Fibroblast of skin of left quadriceps (primary cell): Measurements from ENCODE around the gene FNBP1L.
"Not testable (repeated sequence)": the region's sequence is repeated elsewhere in the genome, so short reads cannot be mapped to it uniquely, and the experiment has no call there.

Source experiments
- DNase-seq, 2 experiments: peaks; one replicate each; pipeline ENCODE4 v3.0.0-alpha.2; 2013; ENCODE audit warnings: low read depth in 2 of 2

Gene FNBP1L

GRCh38 chr1:93442741-93443140, 5.2 kb upstream of the FNBP1L start:
- DNase-seq, result no peak

GRCh38 chr1:93443454-93443853, 4.5 kb upstream of the FNBP1L start:
- DNase-seq, result no peak

- no peak for DNase-seq
Observed at GRCh38 chr1:93446837-93447451, 974 bp upstream of the FNBP1L start.

GRCh38 chr1:93448292-93448982, 519 bp downstream of the FNBP1L start:
- DNase-seq, result no peak

GRCh38 chr1:93448983-93449804, 1.3 kb downstream of the FNBP1L start:
- DNase-seq, result no peak

- DNase-seq, result no peak
Observed at GRCh38 chr1:93450321-93450720, 2.4 kb downstream of the FNBP1L start.

- DNase-seq, result no peak
Observed at GRCh38 chr1:93453911-93454310, 6.0 kb downstream of the FNBP1L start.

GRCh38 chr1:93459126-93459525, 11.2 kb downstream of the FNBP1L start:
- no peak for DNase-seq

GRCh38 chr1:93461236-93461635, 13.3 kb downstream of the FNBP1L start:
- no peak for DNase-seq

- DNase-seq, result no peak
Observed at GRCh38 chr1:93463960-93464359, 16.0 kb downstream of the FNBP1L start.

- not testable (repeated sequence) for DNase-seq
Observed at GRCh38 chr1:93465371-93466082, 17.6 kb downstream of the FNBP1L start.

GRCh38 chr1:93467606-93468005, 19.7 kb downstream of the FNBP1L start:
- DNase-seq, result no peak

GRCh38 chr1:93468662-93469061, 20.7 kb downstream of the FNBP1L start:
- DNase-seq, result no peak

- DNase-seq, result not testable (repeated sequence)
Observed at GRCh38 chr1:93469223-93469622, 21.3 kb downstream of the FNBP1L start.

- no peak for DNase-seq
Observed at GRCh38 chr1:93471284-93471683, 23.4 kb downstream of the FNBP1L start.

GRCh38 chr1:93471911-93472310, 24.0 kb downstream of the FNBP1L start:
- DNase-seq, result peak; percentile 77 to 79

GRCh38 chr1:93474321-93474720, 26.4 kb downstream of the FNBP1L start:
- DNase-seq, result no peak

- no peak for DNase-seq
Observed at GRCh38 chr1:93475681-93476080, 27.8 kb downstream of the FNBP1L start.

- DNase-seq, result not testable (repeated sequence)
Observed at GRCh38 chr1:93479133-93479745, 31.3 kb downstream of the FNBP1L start.

GRCh38 chr1:93481899-93482298, 34.0 kb downstream of the FNBP1L start:
- not testable (repeated sequence) for DNase-seq

GRCh38 chr1:93483200-93483599, 35.3 kb downstream of the FNBP1L start:
- no peak for DNase-seq

GRCh38 chr1:93483606-93484005, 35.7 kb downstream of the FNBP1L start:
- DNase-seq, result no peak
